PC-9 (cell line): ENCODE measurements around the gene UGT1A5.

ENCODE experiments used
- EZH2 ChIP-seq: fragments of 200-600 bp; sonication (generic); IDR thresholded peaks from 2 replicates; pipeline ENCODE4 v1.8.0; 2017; ENCODE audit warnings: antibody characterized with exemption, low read depth
- TF ChIP-seq, protein P1 (sequence below): fragments of 200-600 bp; sonication (generic); conservative IDR thresholded peaks from 2 replicates; pipeline ENCODE4 v1.6.1; 2017; ENCODE audit warnings: mixed run types, antibody characterized with exemption, mild to moderate bottlenecking, moderate library complexity

DNA sequence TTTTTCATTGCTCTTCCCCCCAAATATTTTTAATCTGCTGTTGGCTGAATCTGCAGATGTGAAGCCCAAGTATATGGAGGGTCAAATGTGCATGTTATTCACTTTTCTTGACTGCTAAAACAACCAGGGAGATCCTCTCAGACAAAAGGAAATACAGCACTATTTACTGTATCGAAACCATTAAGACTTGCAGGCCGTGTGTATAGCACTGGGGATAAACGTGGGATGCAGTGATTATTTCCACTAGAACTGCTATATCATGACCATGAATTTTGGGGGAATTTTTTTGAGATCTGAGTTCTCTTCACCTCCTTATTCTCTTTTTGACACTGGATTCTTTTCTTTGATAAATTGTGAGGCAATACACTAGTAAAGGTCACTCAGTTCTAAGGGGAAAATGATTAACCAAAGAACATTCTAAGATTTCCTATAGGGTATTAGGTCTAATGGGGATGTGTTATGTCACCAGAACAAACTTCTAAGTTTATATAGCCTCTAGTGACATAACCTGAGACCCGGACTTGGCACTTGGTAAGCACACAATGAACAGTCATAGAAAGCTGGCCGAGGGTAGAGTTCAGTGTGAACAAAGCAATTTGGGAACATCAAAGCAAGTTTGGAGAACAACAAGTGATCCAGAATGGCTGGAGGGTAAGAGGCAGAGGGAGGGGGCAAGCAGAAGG lies 32.5 kb downstream of the UGT1A5 start:
- TF ChIP-seq, protein P1, sequence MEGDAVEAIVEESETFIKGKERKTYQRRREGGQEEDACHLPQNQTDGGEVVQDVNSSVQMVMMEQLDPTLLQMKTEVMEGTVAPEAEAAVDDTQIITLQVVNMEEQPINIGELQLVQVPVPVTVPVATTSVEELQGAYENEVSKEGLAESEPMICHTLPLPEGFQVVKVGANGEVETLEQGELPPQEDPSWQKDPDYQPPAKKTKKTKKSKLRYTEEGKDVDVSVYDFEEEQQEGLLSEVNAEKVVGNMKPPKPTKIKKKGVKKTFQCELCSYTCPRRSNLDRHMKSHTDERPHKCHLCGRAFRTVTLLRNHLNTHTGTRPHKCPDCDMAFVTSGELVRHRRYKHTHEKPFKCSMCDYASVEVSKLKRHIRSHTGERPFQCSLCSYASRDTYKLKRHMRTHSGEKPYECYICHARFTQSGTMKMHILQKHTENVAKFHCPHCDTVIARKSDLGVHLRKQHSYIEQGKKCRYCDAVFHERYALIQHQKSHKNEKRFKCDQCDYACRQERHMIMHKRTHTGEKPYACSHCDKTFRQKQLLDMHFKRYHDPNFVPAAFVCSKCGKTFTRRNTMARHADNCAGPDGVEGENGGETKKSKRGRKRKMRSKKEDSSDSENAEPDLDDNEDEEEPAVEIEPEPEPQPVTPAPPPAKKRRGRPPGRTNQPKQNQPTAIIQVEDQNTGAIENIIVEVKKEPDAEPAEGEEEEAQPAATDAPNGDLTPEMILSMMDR, result no peak
- TF ChIP-seq EZH2, result no peak
